HepG2 (cell line): ENCODE data around the gene PTH1R. TPM values are rescaled to one million over a fixed set of nuclear protein-coding genes. Genes with fewer than 3 reads are reported as not detected.
A peak's percentile ranks its signal among the peaks of the same experiment; 100 is the strongest.

Experiments
- ARNT ChIP-seq: fragments of 450-650 bp; IDR thresholded peaks from 2 replicates; pipeline ENCODE4 v1.6.1; 2017
- ATF3 ChIP-seq: sonication (generic); formaldehyde crosslinking; IDR thresholded peaks from 2 replicates; pipeline ENCODE4 v1.4.0; 2020; ENCODE audit warnings: missing genetic modification reagents
- GATAD2A ChIP-seq: IDR thresholded peaks from 2 replicates; pipeline ENCODE4 v1.6.1; 2016
- KDM2A ChIP-seq: sonication (generic); formaldehyde crosslinking; IDR thresholded peaks from 2 replicates; pipeline ENCODE4 v1.4.0; 2020; ENCODE audit warnings: low read depth, missing genetic modification reagents, borderline replicate concordance
- KDM6A ChIP-seq: IDR thresholded peaks from 2 replicates; pipeline ENCODE4 v1.6.1; 2016; ENCODE audit warnings: low read depth
- PATZ1 ChIP-seq: sonication (generic); formaldehyde crosslinking; IDR thresholded peaks from 2 replicates; pipeline ENCODE4 v1.4.0; 2020; ENCODE audit warnings: missing genetic modification reagents
- SSRP1 ChIP-seq: IDR thresholded peaks from 2 replicates; pipeline ENCODE4 v1.6.1; 2016; ENCODE audit warnings: control low read depth
- TCF7 ChIP-seq: sonication (generic); IDR thresholded peaks from 2 replicates; pipeline ENCODE4 v1.6.1; 2016; ENCODE audit warnings: antibody characterized with exemption, low read depth
- ZIK1 ChIP-seq: sonication (generic); formaldehyde crosslinking; IDR thresholded peaks from 2 replicates; pipeline ENCODE4 v1.5.0; 2020; ENCODE audit warnings: mild to moderate bottlenecking, low read depth, missing genetic modification reagents, borderline replicate concordance
- ZNF160 ChIP-seq: sonication (generic); formaldehyde crosslinking; IDR thresholded peaks from 2 replicates; pipeline ENCODE4 v1.8.0; 2022; ENCODE audit warnings: mild to moderate bottlenecking, inconsistent platforms, missing genetic modification reagents
- ZNF546 ChIP-seq: sonication (generic); formaldehyde crosslinking; conservative IDR thresholded peaks from 2 replicates; pipeline ENCODE4 v1.8.1; 2023; ENCODE audit warnings: mild to moderate bottlenecking, missing genetic modification reagents
- ZNF747 ChIP-seq: sonication (generic); formaldehyde crosslinking; IDR thresholded peaks from 2 replicates; pipeline ENCODE4 v1.8.1; 2023; ENCODE audit warnings: missing genetic modification reagents, mild to moderate bottlenecking, borderline replicate concordance
- ZNF891 ChIP-seq: sonication (generic); formaldehyde crosslinking; IDR thresholded peaks from 2 replicates; pipeline ENCODE4 v1.5.0; 2020; ENCODE audit warnings: mild to moderate bottlenecking, missing genetic modification reagents
- polyA plus RNA-seq, 8 experiments: library from polyadenylated mRNA; depleted of rRNA in 3 of 8; stranded (reverse) in 7 of 8; unstranded in 1 of 8; fragments of >200 nt; fragmentation: Illumina TruSeq in 4 of 8; extraction: Trizol in 4 of 8; gene quantifications; 2 replicates each; pipeline versions ENCODE4 v1.2.1 to v1.2.3, GENCODE V29; 2011 to 2016; ENCODE audit warnings: low read depth in 4 of 8, missing spikeins in 1 of 8, mixed read lengths in 1 of 8; ENCODE audit not compliant: insufficient read depth in 1 of 8
- total RNA-seq, 5 experiments: library from RNA; depleted of rRNA; stranded (reverse); fragments of >200 nt; fragmentation: Illumina TruSeq; extraction: Trizol; gene quantifications; 2 replicates each; pipeline ENCODE4 v1.2.3, GENCODE V29; 2016; ENCODE audit warnings: low read depth in 1 of 5
- TF ChIP-seq, protein P1 (sequence below): IDR thresholded peaks from 2 replicates; pipeline ENCODE4 v1.6.1; 2016; ENCODE audit warnings: low read depth, missing genetic modification reagents, missing compliant biosample characterization
- TF ChIP-seq, protein P2 (sequence below), 2 experiments: sonication (generic) in 1 of 2; formaldehyde crosslinking in 1 of 2; IDR thresholded peaks; 2 replicates each; pipeline versions ENCODE4 v1.4.0 to v1.6.1; 2016 to 2020; ENCODE audit warnings: borderline replicate concordance in 1 of 2, low read depth in 1 of 2, mild to moderate bottlenecking in 1 of 2, missing genetic modification reagents in 1 of 2
- TF ChIP-seq, protein P3 (sequence below): IDR thresholded peaks from 2 replicates; pipeline ENCODE4 v1.6.1; 2012; ENCODE audit warnings: inconsistent platforms

PTH1R gene
- total and polyA plus RNA-seq, 2 of the 13 experiments (the other 11 are each of a cell fraction or from before 2014, with no cell fraction given), result not detected

- TF ChIP-seq, protein P1, sequence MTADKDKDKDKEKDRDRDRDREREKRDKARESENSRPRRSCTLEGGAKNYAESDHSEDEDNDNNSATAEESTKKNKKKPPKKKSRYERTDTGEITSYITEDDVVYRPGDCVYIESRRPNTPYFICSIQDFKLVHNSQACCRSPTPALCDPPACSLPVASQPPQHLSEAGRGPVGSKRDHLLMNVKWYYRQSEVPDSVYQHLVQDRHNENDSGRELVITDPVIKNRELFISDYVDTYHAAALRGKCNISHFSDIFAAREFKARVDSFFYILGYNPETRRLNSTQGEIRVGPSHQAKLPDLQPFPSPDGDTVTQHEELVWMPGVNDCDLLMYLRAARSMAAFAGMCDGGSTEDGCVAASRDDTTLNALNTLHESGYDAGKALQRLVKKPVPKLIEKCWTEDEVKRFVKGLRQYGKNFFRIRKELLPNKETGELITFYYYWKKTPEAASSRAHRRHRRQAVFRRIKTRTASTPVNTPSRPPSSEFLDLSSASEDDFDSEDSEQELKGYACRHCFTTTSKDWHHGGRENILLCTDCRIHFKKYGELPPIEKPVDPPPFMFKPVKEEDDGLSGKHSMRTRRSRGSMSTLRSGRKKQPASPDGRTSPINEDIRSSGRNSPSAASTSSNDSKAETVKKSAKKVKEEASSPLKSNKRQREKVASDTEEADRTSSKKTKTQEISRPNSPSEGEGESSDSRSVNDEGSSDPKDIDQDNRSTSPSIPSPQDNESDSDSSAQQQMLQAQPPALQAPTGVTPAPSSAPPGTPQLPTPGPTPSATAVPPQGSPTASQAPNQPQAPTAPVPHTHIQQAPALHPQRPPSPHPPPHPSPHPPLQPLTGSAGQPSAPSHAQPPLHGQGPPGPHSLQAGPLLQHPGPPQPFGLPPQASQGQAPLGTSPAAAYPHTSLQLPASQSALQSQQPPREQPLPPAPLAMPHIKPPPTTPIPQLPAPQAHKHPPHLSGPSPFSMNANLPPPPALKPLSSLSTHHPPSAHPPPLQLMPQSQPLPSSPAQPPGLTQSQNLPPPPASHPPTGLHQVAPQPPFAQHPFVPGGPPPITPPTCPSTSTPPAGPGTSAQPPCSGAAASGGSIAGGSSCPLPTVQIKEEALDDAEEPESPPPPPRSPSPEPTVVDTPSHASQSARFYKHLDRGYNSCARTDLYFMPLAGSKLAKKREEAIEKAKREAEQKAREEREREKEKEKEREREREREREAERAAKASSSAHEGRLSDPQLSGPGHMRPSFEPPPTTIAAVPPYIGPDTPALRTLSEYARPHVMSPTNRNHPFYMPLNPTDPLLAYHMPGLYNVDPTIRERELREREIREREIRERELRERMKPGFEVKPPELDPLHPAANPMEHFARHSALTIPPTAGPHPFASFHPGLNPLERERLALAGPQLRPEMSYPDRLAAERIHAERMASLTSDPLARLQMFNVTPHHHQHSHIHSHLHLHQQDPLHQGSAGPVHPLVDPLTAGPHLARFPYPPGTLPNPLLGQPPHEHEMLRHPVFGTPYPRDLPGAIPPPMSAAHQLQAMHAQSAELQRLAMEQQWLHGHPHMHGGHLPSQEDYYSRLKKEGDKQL (CRISPR knock-in tag), result no peak
- TF ChIP-seq KDM6A (no peak), ARNT (no peak), SSRP1 (CRISPR knock-in tag) (no peak), TCF7 (no peak), GATAD2A (CRISPR knock-in tag) (0 out of 2 replicates have a peak, but pooled peaks have one; percentile 18), KDM2A (CRISPR knock-in tag) (peak; percentile 69; the same call in 1 of the 2 replicates), ZNF891 (CRISPR knock-in tag) (peak; percentile 49; the same call in 1 of the 2 replicates), ZNF546 (no peak), ZIK1 (CRISPR knock-in tag) (no peak), ZNF747 (CRISPR knock-in tag) (no peak), ATF3 (CRISPR knock-in tag) (0 out of 2 replicates have a peak, but pooled peaks have one; percentile 12), ZNF160 (CRISPR knock-in tag) (no peak), PATZ1 (0 out of 2 replicates have a peak, but pooled peaks have one; percentile 13)
- TF ChIP-seq, protein P2, sequence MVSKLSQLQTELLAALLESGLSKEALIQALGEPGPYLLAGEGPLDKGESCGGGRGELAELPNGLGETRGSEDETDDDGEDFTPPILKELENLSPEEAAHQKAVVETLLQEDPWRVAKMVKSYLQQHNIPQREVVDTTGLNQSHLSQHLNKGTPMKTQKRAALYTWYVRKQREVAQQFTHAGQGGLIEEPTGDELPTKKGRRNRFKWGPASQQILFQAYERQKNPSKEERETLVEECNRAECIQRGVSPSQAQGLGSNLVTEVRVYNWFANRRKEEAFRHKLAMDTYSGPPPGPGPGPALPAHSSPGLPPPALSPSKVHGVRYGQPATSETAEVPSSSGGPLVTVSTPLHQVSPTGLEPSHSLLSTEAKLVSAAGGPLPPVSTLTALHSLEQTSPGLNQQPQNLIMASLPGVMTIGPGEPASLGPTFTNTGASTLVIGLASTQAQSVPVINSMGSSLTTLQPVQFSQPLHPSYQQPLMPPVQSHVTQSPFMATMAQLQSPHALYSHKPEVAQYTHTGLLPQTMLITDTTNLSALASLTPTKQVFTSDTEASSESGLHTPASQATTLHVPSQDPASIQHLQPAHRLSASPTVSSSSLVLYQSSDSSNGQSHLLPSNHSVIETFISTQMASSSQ (IDR thresholded peaks at IDR 0.05; ENCODE audit: low read depth), result no peak
- TF ChIP-seq, protein P2 (CRISPR knock-in tag; IDR thresholded peaks at IDR 0.05; ENCODE audit: borderline replicate concordance), result no peak
- TF ChIP-seq, protein P3, sequence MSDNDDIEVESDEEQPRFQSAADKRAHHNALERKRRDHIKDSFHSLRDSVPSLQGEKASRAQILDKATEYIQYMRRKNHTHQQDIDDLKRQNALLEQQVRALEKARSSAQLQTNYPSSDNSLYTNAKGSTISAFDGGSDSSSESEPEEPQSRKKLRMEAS, result peak; percentile 61; the same call in 1 of the 2 replicates
Observed at GRCh38 chr3:46909535-46910161, 32.1 kb downstream of the PTH1R start (continued).
